ENCODE measurements around the gene SIT1.
A peak's percentile ranks its signal among the peaks of the same experiment; 100 is the strongest.

SIT1 gene

GRCh38 chr9:35603986-35604577 is 46.6 kb downstream of the SIT1 start:
- DNase-seq: peak; percentile 97

- no peak for DNase-seq
Measured at GRCh38 chr9:35603506-35603985, 47.2 kb downstream of the SIT1 start.

GRCh38 chr9:35599763-35600604 is 50.7 kb downstream of the SIT1 start:
- no peak for DNase-seq
